Immature natural killer cell (primary cell): ENCODE results near the gene CASP2. TPM values are rescaled to one million over a fixed set of nuclear protein-coding genes. Genes with fewer than 3 reads are reported as not detected.
A peak's percentile ranks its signal among the peaks of the same experiment; 100 is the strongest.

Source experiments
- DNase-seq, 3 donors: peaks; one replicate each; pipeline ENCODE4 v3.0.0; 2022; ENCODE audit warnings: mixed read lengths in 1 of 3
- H3K27ac Mint-ChIP-seq, 6 donors: one replicate each; pipeline ENCODE4 v1.8.0; 2020; ENCODE audit warnings: mixed read lengths in 6 of 6, mild to moderate bottlenecking in 5 of 6, inconsistent platforms in 4 of 6, moderate library complexity in 3 of 6
- H3K27me3 Mint-ChIP-seq, 3 donors: one replicate each; pipeline ENCODE4 v1.8.0; 2020 to 2021; ENCODE audit warnings: low read depth in 3 of 3, mild to moderate bottlenecking in 3 of 3, mixed read lengths in 3 of 3, moderate library complexity in 3 of 3, inconsistent platforms in 1 of 3
- H3K36me3 Mint-ChIP-seq, 3 donors: one replicate each; pipeline ENCODE4 v1.8.0; 2020; ENCODE audit warnings: mixed read lengths in 3 of 3, inconsistent platforms in 2 of 3, mild to moderate bottlenecking in 2 of 3
- H3K4me1 Mint-ChIP-seq, 2 donors: one replicate each; pipeline ENCODE4 v1.8.0; 2020; ENCODE audit warnings: inconsistent platforms in 2 of 2, mild to moderate bottlenecking in 2 of 2, mixed read lengths in 2 of 2, moderate library complexity in 1 of 2
- H3K4me3 Mint-ChIP-seq, 5 donors: one replicate each; pipeline ENCODE4 v1.8.0; 2020; ENCODE audit warnings: mild to moderate bottlenecking in 5 of 5, mixed read lengths in 5 of 5, inconsistent platforms in 3 of 5, moderate library complexity in 3 of 5
- H3K9me3 Mint-ChIP-seq, 6 donors: one replicate each; pipeline ENCODE4 v1.8.0; 2020; ENCODE audit warnings: mild to moderate bottlenecking in 6 of 6, mixed read lengths in 6 of 6, inconsistent platforms in 4 of 6, moderate library complexity in 3 of 6
- polyA plus RNA-seq, 3 donors: library from polyadenylated mRNA; unstranded; fragments of 300-500 nt; fragmentation: Illumina TruSeq; gene quantifications; one replicate each; pipeline ENCODE4 v1.2.3, GENCODE V29; 2021

Gene CASP2
- polyA plus RNA-seq = 10 to 100 TPM in 1 of 3 donors, 1 to 10 TPM in 2; 8.8 to 24.2 (median 9.8) TPM

DNA sequence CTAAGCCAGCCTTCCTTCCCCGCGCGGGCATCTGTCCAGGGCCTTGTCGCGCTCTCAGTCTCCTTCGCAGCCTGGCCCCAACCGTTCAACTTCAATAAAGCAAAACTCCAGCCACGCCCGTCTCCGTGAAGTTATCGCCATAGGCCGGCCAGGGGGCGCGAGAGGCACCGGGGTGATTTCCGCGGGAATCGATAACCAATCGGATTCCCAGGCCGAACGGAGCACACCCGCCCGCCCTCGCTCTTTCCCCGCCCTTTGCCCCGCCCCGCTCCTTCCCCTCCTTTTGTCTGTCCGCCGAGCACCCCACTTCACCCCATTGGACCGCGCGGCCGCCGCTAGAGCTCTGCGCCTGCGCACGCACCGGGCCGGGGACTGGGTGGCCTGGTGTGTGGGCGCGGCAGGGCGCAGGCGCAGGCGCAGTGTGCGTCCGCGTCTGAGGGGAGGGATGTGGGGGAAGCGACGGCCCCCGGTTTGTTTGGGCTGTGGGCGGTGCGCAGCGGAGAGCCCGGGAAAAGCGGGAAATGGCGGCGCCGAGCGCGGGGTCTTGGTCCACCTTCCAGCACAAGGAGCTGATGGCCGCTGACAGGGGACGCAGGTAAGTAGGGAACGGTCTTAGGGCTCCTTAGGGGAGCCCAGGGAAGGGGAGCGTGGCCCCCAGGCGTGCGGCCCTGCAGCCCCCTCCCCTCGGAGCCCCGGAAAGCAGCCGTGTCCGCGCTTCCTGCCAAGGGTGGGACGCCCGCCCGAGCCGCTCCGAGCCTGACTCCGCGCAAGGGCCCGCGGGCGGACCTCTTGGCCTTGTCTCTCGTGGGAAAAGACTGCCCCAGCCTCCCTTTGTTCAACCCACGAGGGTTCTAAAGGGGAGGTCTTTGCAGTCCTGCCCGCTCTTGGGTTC is at the start of gene CASP2:
Gene CASP2, plus strand, starts transcription at position 417 of the 892 bp plus-strand sequence. Its CDS starts 105 bp downstream, at position 522.
- peak within 1 kb of the TSS; percentile 82 to 97 (median 92) for H3K27ac Mint-ChIP-seq
- peaks cover 4 to 9% (median 5%) of the 10 kb centered on the region in 3 donors for H3K27me3 Mint-ChIP-seq
- H3K4me3 Mint-ChIP-seq = peak within 1 kb of the TSS; percentile 93 to 98 (median 95)
- peaks cover 39 to 48% of the 10 kb centered on the region in 2 donors for H3K4me1 Mint-ChIP-seq
- peaks cover 4 to 9% (median 5%) of the 10 kb centered on the region in 3 donors for H3K36me3 Mint-ChIP-seq
- H3K9me3 Mint-ChIP-seq = no peaks in the 10 kb centered on the region
- DNase-seq = peak; percentile 99

DNA sequence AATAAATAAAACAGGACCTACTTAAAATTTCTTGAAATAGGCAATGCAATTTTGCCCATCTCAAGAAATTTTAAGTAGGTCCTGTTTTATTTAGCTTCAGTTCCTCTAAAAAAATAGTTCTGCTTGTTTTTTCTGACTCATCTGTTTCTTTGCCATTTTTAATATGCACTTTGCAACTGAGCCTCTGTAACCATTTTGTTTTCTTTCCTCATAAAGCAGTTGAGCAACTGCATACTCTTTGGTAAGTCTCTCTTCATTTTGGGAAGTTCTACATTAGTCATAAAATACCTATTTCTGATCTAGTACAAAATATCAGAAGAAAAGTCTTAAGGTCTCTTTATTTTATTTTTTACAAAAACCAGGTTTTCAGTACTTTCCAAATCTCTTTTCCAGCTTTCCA is 48.3 kb upstream of the CASP2 start:
- peaks cover 4 to 29% (median 14%) of the 10 kb centered on the region in 3 donors for H3K27me3 Mint-ChIP-seq
- H3K36me3 Mint-ChIP-seq = peaks cover 6 to 13% (median 9%) of the 10 kb centered on the region in 3 donors
- no peak overlapping the region for H3K4me3 Mint-ChIP-seq
- no peak for DNase-seq
- H3K27ac Mint-ChIP-seq = no peak overlapping the region
- H3K4me1 Mint-ChIP-seq = peaks cover 4% of the 10 kb centered on the region in 2 donors
- peaks cover 2 to 22% (median 11%) of the 10 kb centered on the region in 6 donors for H3K9me3 Mint-ChIP-seq

DNA sequence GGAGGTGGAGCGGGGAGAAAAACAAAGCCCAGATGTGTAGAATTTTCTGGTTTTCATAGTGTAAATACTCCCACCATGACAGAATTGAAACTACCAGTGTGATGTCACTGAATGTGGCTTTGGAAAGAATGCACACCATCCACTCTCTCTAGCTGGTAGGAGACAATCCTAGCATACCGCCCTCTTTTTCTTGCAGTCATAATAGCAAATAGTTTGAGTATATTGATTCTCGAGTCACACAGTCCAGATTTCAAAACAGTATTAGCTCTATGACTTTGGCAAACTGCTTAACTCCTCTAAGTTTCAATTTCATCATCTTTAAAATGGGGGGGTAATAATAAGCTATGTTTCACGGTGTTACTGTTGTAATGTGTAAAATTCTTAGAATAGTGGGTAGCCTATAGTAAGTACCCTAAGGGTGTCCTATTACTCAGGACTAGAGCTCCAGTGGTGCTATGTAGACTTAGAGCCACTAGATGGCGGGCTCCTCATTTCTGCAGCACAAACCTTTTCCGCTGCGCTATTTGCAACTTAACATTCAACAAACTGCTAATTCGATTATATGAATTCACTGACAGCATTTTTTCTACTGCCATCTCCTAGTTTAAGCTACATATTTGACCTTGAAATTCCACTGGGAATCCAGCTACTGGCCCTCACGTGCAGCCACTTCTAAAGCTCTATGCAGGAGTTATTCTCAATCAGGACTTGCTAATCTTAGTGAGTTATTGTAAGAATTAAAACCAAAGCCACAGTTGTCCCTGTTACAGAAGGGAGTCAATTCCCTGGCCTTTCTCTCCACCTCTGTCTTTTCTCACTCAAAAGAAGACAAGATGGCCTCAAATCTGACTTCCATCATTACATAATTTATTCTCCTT is 47.6 kb upstream of the CASP2 start:
- H3K27ac Mint-ChIP-seq = no peak overlapping the region
- peaks cover 4 to 23% (median 13%) of the 10 kb centered on the region in 3 donors for H3K27me3 Mint-ChIP-seq
- peaks cover 4% of the 10 kb centered on the region in 2 donors for H3K4me1 Mint-ChIP-seq
- DNase-seq = peak; percentile 57 to 69 (median 63)
- peaks cover 6 to 13% (median 9%) of the 10 kb centered on the region in 3 donors for H3K36me3 Mint-ChIP-seq
- H3K9me3 Mint-ChIP-seq = peaks cover 2 to 20% (median 11%) of the 10 kb centered on the region in 6 donors
- no peak overlapping the region for H3K4me3 Mint-ChIP-seq

DNA sequence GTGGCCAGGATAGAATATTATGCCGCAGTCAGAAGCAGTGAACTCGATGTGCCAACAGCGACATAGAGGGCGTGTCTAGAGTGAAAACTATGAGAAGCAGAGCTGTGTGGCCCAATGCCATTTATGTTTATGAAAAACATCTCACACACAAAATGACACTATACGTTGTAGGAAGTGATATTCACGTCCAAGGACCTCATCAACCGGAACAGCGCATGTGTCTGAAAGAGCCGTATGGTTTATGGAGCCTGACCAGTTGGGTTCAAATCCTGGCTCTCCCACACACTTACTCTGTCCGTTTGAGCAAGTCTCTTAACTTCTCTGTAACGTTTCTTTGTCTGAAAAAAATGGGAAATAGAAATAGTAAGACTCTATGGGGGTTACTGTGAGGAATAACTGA is 45.8 kb upstream of the CASP2 start:
- Mint-ChIP-seq H3K4me1 (peaks cover 4 to 7% of the 10 kb centered on the region in 2 donors), H3K9me3 (peaks cover 0 to 3% (median 0%) of the 10 kb centered on the region in 6 donors), H3K4me3 (no peak overlapping the region), H3K36me3 (peaks cover 0 to under 1% (median 0%) of the 10 kb centered on the region in 3 donors), H3K27me3 (peaks cover 1 to 15% (median 9%) of the 10 kb centered on the region in 3 donors), H3K27ac (no peak overlapping the region)
- no peak for DNase-seq

DNA sequence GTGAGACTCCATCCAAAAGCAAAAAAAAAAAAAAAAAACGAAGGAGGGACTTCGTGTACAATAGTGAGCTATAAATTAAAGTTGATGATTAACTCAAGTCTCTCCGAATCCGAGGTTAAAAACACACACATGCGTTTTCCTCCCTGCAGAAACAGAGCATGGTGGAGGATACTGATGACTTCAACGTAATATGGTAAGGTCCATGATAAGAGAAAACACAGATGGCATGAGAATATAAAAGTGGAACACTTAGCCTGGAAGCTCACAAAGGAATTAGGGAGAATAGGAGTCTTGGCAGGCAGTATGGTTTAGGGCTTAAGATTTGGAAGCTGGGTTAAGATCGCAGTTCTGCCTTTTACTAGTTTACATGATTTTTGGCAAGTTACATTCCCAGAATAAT is 45.0 kb upstream of the CASP2 start:
- DNase-seq = no peak
- Mint-ChIP-seq H3K9me3 (no peaks in the 10 kb centered on the region), H3K27me3 (peaks cover 1 to 12% (median 8%) of the 10 kb centered on the region in 3 donors), H3K4me1 (peaks cover 4 to 7% of the 10 kb centered on the region in 2 donors), H3K36me3 (no peaks in the 10 kb centered on the region), H3K4me3 (no peak overlapping the region), H3K27ac (peak overlapping the region in 1 of 6 donors; percentile 12)

DNA sequence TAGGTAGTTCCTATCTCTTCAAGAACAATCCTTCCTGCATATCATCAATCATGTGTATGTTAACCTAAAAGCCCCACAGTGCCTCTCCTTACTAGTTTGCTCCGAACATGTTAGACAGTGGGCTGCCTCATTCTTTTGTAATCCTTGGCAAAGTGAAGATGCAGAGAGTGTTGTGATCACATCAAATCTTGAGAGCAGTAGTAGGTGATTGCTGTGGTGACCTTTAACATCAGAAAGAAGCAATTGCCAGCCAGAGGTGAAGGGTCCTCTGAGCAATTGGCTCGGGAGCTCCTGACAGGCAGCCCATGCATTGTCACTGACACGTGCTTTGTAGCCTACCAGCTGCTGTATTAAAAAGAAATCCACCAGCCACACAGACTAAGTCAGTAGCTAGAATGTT is 44.5 kb upstream of the CASP2 start:
- no peak overlapping the region for H3K4me3 Mint-ChIP-seq
- peak overlapping the region in 1 of 6 donors; percentile 12 for H3K27ac Mint-ChIP-seq
- H3K4me1 Mint-ChIP-seq = peaks cover 4 to 7% of the 10 kb centered on the region in 2 donors

DNA sequence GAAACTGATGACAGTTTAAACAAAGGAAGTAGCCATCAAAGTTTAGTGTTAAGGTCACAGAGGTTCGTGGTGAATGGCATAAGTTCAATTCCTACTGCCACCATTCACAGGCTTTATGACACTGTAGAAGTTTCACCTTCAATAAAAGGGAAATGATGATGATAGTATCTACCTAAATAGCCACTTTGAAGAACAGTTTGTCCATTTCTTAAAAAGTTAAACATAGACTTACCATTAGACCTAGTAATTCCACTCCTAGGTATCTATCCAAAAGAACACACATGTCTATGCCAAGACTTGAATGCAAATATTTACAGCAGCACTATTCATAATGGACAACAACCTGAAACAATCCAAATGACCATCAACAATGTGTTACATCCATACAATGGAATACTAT is 43.8 kb upstream of the CASP2 start:
- no peak overlapping the region for H3K4me3 Mint-ChIP-seq
- DNase-seq = no peak

More for the DNA sequence above, 44.5 kb upstream of the CASP2 start:
- DNase-seq = no peak
- H3K9me3 Mint-ChIP-seq = no peaks in the 10 kb centered on the region
- no peaks in the 10 kb centered on the region for H3K36me3 Mint-ChIP-seq
- H3K27me3 Mint-ChIP-seq = peaks cover 1 to 12% (median 8%) of the 10 kb centered on the region in 3 donors

DNA sequence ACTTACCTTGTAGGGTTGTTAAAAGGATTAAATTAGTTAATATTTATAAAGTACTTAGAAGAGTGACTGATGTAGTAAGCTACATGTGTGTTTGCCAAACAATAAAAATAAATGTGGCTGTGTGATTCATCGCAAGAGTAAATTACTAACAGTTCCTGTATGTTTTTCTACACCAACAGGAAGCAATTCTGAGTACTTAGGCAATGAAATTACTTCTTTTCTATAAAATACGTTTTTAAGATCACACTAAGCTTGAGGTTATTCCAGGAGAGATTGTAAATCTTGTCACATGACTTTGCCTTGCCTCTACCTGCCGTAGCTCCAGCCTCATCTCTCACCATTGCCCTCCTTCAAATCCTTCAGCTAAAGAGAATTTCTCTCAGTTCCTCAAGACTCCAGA is 43.0 kb upstream of the CASP2 start:
- Mint-ChIP-seq H3K36me3 (peaks cover 0 to 3% (median 0%) of the 10 kb centered on the region in 3 donors), H3K4me1 (peaks cover 16 to 17% of the 10 kb centered on the region in 2 donors), H3K9me3 (peaks cover 0 to 3% (median under 1%) of the 10 kb centered on the region in 6 donors), H3K27me3 (peaks cover 0 to 12% (median 4%) of the 10 kb centered on the region in 3 donors), H3K4me3 (no peak overlapping the region), H3K27ac (no peak overlapping the region)
- DNase-seq = no peak

More for the DNA sequence above, 43.8 kb upstream of the CASP2 start:
- H3K4me1 Mint-ChIP-seq = peaks cover 9 to 10% of the 10 kb centered on the region in 2 donors
- H3K9me3 Mint-ChIP-seq = peaks cover 0 to 3% (median 0%) of the 10 kb centered on the region in 6 donors
- H3K36me3 Mint-ChIP-seq = peaks cover 0 to 3% (median 0%) of the 10 kb centered on the region in 3 donors
- no peak overlapping the region for H3K27ac Mint-ChIP-seq
- peaks cover 0 to 12% (median 4%) of the 10 kb centered on the region in 3 donors for H3K27me3 Mint-ChIP-seq

DNA sequence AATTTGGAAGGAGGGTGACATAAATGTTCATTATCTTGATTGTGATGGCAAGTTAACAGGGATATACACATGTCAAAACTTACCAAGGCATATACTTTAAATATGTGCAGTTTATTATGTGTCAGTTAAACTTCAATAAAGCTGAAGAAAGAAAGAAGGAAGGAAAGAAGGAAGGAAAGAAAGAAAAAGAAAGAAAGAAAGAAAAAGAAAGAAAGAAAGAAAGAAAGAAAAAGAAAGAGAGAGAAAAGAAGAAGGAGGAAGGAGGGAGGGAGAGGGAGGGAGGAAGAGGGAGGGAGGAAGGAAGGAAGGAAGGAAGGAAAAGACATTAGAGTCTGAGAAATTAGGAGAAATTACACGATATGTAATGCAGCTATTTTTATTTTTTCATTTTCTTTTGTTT is 40.8 kb upstream of the CASP2 start:
- peaks cover 0 to 3% (median 0%) of the 10 kb centered on the region in 3 donors for H3K36me3 Mint-ChIP-seq
- DNase-seq = no peak
- peaks cover 0 to 3% (median 1%) of the 10 kb centered on the region in 3 donors for H3K27me3 Mint-ChIP-seq
- no peak overlapping the region for H3K4me3 Mint-ChIP-seq
- H3K4me1 Mint-ChIP-seq = peaks cover 34 to 36% of the 10 kb centered on the region in 2 donors
- peaks cover 0 to 3% (median under 1%) of the 10 kb centered on the region in 6 donors for H3K9me3 Mint-ChIP-seq
- H3K27ac Mint-ChIP-seq = no peak overlapping the region

DNA sequence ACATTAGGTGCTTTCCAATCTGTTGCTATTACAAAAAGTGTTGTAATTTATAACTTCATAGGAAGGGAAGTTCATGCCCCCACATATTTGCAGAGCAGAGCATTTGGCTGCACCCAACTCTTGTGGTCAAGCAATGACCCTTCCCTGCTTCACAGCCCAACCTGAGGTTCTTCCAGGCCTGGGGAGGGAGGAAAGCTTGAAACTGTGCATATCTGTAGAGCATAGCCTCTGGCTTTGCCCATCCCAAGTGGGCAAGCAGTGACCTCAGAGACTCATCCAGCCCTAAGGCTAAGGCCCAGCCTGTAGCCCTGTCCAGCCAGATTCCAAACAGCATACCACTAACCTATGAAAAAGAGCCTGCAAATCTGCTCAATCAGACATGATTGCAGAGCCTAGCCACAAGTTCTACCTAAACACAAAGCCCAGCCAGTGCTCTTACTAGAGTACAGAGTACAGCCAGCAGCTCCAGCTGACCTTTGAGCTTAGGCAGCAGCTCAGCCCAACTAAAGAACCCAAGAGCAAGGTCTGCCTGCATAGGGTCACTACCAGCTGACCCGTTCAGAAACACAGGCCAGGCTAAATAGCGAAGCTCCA is 39.3 kb upstream of the CASP2 start:
- peaks cover 0 to 3% (median 0%) of the 10 kb centered on the region in 3 donors for H3K36me3 Mint-ChIP-seq
- no peak overlapping the region for H3K27ac Mint-ChIP-seq
- no peak for DNase-seq
- H3K4me3 Mint-ChIP-seq = peak overlapping the region in 2 of 5 donors; percentile 23 to 48
- H3K27me3 Mint-ChIP-seq = peaks cover 0 to 3% (median 3%) of the 10 kb centered on the region in 3 donors
- peaks cover 0 to 3% (median under 1%) of the 10 kb centered on the region in 6 donors for H3K9me3 Mint-ChIP-seq
- peaks cover 34 to 36% of the 10 kb centered on the region in 2 donors for H3K4me1 Mint-ChIP-seq

DNA sequence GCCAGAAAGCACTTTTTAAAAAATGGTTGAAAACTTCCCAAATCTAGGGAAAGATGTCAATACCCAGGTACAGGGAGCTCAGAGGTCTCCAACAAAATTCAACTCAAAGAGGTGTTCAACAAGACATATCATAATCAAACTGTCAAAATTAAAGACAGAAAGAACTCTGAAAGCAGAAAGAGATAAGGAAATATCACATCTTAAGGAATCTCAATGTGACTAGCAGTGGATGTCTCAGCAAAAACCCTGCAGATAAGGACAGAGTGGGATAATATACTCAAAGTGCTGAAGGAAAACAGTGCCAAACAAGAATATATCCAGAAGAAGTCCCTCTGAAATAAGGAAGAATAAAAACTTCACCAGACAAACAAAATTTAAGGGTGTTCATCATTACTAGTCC is 38.0 kb upstream of the CASP2 start:
- H3K4me3 Mint-ChIP-seq = peak overlapping the region in 2 of 5 donors; percentile 55 to 73
- peaks cover 0 to 3% (median 3%) of the 10 kb centered on the region in 3 donors for H3K27me3 Mint-ChIP-seq
- peaks cover 34 to 36% of the 10 kb centered on the region in 2 donors for H3K4me1 Mint-ChIP-seq
- DNase-seq = no peak
- H3K9me3 Mint-ChIP-seq = peaks cover 0 to 3% (median under 1%) of the 10 kb centered on the region in 6 donors
- no peak overlapping the region for H3K27ac Mint-ChIP-seq
- peaks cover 0 to 3% (median 0%) of the 10 kb centered on the region in 3 donors for H3K36me3 Mint-ChIP-seq

DNA sequence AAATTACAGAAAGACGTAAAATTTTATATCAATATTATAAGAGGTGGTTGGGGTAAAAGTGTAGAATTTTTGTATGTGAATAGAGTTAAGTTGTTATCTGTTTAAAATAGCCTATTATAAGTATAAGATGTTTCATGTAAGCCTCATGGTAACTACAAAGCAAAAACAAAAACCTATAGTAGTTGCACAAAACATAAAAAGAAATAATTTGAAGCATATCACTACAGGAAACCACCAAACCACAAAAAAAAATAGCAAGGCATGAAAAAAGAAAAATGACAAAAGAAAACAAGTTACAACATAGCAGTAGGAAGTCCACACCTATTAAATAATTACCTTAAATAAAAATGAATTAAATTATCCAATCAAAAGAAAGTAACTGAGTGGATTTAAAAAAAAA is 37.3 kb upstream of the CASP2 start:
- peaks cover 0 to 3% (median under 1%) of the 10 kb centered on the region in 6 donors for H3K9me3 Mint-ChIP-seq
- peak overlapping the region; percentile 23 to 73 (median 48) for H3K4me3 Mint-ChIP-seq
- peaks cover 1 to 3% (median 3%) of the 10 kb centered on the region in 3 donors for H3K27me3 Mint-ChIP-seq
- peak overlapping the region in 4 of 6 donors; percentile 0 to 76 (median 34) for H3K27ac Mint-ChIP-seq
- DNase-seq = peak in 2 of 3 donors; percentile 9 to 23
- peaks cover 34 to 36% of the 10 kb centered on the region in 2 donors for H3K4me1 Mint-ChIP-seq
- H3K36me3 Mint-ChIP-seq = peaks cover 0 to 3% (median 0%) of the 10 kb centered on the region in 3 donors
